Bladder microvascular endothelial cell (primary cell): ENCODE measurements around the gene RPL9. TPM values are rescaled to one million over a fixed set of nuclear protein-coding genes. Genes with fewer than 3 reads are reported as not detected.

ENCODE experiments used
- total RNA-seq: library from RNA; depleted of rRNA; stranded (reverse); fragments of >200 nt; gene quantifications from 2 replicates; pipeline ENCODE4 v1.2.3, GENCODE V29; 2014

Gene RPL9
- total RNA-seq = 734 and 2,864 TPM in 2 replicates

GRCh38 chr4:39458505-39459300 is at the start of gene RPL9, which contains the start of gene LIAS:
RPL9 (minus strand) TSS chr4:39458922; CDS start chr4:39458439, 483 bp downstream.
LIAS (plus strand) TSS chr4:39459056; CDS start chr4:39459118, 62 bp downstream.

GRCh38 chr4:39406763-39407583 is 51.7 kb downstream of the RPL9 start, which contains the start of gene KLB:
KLB (plus strand) TSS chr4:39406930; CDS start chr4:39406950, 20 bp downstream.

Other genes with a start within 250 kb of the RPL9 start
- gene RFC1, start 92.6 kb downstream of the RPL9 start, total RNA-seq = 36.4 and 73.0 TPM in 2 replicates
- 0.06 TPM in 1 of 2 replicates, not detected in the other for gene KLB, start 52.0 kb downstream of the RPL9 start, total RNA-seq
- gene LIAS, start 134 bp upstream of the RPL9 start, total RNA-seq = 3.9 and 5.1 TPM in 2 replicates
- gene UGDH, start 68.5 kb upstream of the RPL9 start, total RNA-seq = 36.8 and 46.3 TPM in 2 replicates
- 9.9 and 22.2 TPM in 2 replicates for gene SMIM14, start 179.9 kb upstream of the RPL9 start, total RNA-seq
- gene UBE2K, start 239.2 kb upstream of the RPL9 start, total RNA-seq = 11.7 and 25.5 TPM in 2 replicates